Uterus (tissue), 4 donors: ENCODE results near the gene RABGAP1L. TPM values are rescaled to one million over a fixed set of nuclear protein-coding genes. Genes with fewer than 3 reads are reported as not detected.

Experiments
- DNase-seq, 2 donors: peaks; one replicate each; pipeline ENCODE4 v3.0.0-alpha.2; 2019 to 2020
- H3K27ac ChIP-seq, 2 donors: fragments of 200-600 bp; sonication (generic); 1 replicate in 1 of 2; 2 replicates in 1 of 2; pipeline ENCODE4 v1.5.1; 2016 to 2018
- H3K27me3 ChIP-seq, 2 donors: fragments of 200-600 bp; sonication (generic); one replicate each; pipeline ENCODE4 v1.5.1; 2018 to 2019; ENCODE audit warnings: control low read depth in 1 of 2
- H3K36me3 ChIP-seq, 2 donors: fragments of 200-600 bp; sonication (generic); one replicate each; pipeline ENCODE4 v1.5.1; 2019; ENCODE audit warnings: control low read depth in 1 of 2
- H3K4me1 ChIP-seq, 2 donors: fragments of 200-600 bp; sonication (generic); one replicate each; pipeline ENCODE4 v1.5.1; 2018 to 2019; ENCODE audit warnings: control low read depth in 1 of 2
- H3K4me3 ChIP-seq, 2 donors: fragments of 200-600 bp; sonication (generic); 1 replicate in 1 of 2; 2 replicates in 1 of 2; pipeline ENCODE4 v1.5.1; 2018 to 2019; ENCODE audit warnings: mild to moderate bottlenecking in 1 of 2
- H3K9me3 ChIP-seq, 2 donors: fragments of 200-600 bp; sonication (generic); one replicate each; pipeline ENCODE4 v1.5.1; 2019; ENCODE audit warnings: control low read depth in 1 of 2
- POLR2A ChIP-seq, 2 donors: fragments of 450-650 bp; IDR thresholded peaks; one replicate each; pipeline ENCODE4 v1.6.1; 2016; ENCODE audit warnings: antibody characterized with exemption in 2 of 2, mild to moderate bottlenecking in 1 of 2, moderate library complexity in 1 of 2
- intact Hi-C: fragments of 100-400 bp; cut with DNase I; formaldehyde crosslinking; loops from one replicate; pipeline ENCODE4 v1.15.1; 2023; ENCODE audit warnings: low total_unique reads
- total RNA-seq, 4 donors: library from RNA; depleted of rRNA in 3 of 4; stranded (reverse); fragments of >200 nt in 3 of 4; gene quantifications; one replicate each; pipeline versions ENCODE4 v1.1.0 to v1.2.4, GENCODE V29; 2014 to 2023
- TF ChIP-seq, protein P1 (sequence below), 4 experiments: fragments of 200-600 bp in 2 of 4; fragments of 450-650 bp in 2 of 4; sonication (generic) in 2 of 4; IDR thresholded peaks; one replicate each; pipeline ENCODE4 v1.5.1; 2016 to 2019; ENCODE audit warnings: antibody characterized with exemption in 4 of 4, mild to moderate bottlenecking in 2 of 4, moderate library complexity in 1 of 4
- donor health status: DM: yes; HTN: yes; CAD: no.

The RABGAP1L gene
- total RNA-seq, 4 donors from 2014 or later = 19.1 to 93.7 (median 35.1) TPM

GRCh38 chr1:174660476-174660875 is 501.2 kb downstream of the RABGAP1L start:
- Histone ChIP-seq H3K27ac (no peak overlapping the region), H3K4me1 (no peaks in the 10 kb centered on the region), H3K4me3 (no peak overlapping the region), H3K36me3 (no peaks in the 10 kb centered on the region), H3K27me3 (no peaks in the 10 kb centered on the region), H3K9me3 (no peaks in the 10 kb centered on the region)
- no peak for DNase-seq
- no peak for TF ChIP-seq POLR2A (IDR thresholded peaks at IDR 0.05)
- TF ChIP-seq, protein P1, sequence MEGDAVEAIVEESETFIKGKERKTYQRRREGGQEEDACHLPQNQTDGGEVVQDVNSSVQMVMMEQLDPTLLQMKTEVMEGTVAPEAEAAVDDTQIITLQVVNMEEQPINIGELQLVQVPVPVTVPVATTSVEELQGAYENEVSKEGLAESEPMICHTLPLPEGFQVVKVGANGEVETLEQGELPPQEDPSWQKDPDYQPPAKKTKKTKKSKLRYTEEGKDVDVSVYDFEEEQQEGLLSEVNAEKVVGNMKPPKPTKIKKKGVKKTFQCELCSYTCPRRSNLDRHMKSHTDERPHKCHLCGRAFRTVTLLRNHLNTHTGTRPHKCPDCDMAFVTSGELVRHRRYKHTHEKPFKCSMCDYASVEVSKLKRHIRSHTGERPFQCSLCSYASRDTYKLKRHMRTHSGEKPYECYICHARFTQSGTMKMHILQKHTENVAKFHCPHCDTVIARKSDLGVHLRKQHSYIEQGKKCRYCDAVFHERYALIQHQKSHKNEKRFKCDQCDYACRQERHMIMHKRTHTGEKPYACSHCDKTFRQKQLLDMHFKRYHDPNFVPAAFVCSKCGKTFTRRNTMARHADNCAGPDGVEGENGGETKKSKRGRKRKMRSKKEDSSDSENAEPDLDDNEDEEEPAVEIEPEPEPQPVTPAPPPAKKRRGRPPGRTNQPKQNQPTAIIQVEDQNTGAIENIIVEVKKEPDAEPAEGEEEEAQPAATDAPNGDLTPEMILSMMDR (IDR thresholded peaks at IDR 0.05) = no peak
- intact Hi-C loops = no loop called here

- intact Hi-C loops = no loop called here
- H3K27ac ChIP-seq = no peak overlapping the region
- H3K4me1 ChIP-seq = no peaks in the 10 kb centered on the region
These were observed 504.0 kb downstream of the RABGAP1L start for GRCh38 chr1:174663358-174663757.

GRCh38 chr1:174666248-174666647 is 506.9 kb downstream of the RABGAP1L start:
- intact Hi-C loops = no loop called here
- Histone ChIP-seq H3K4me1 (no peaks in the 10 kb centered on the region), H3K9me3 (peaks cover 0 to 17% of the 10 kb centered on the region in 2 donors)

More at GRCh38 chr1:174663358-174663757, 504.0 kb downstream of the RABGAP1L start:
- no peaks in the 10 kb centered on the region for H3K9me3 ChIP-seq
- no peaks in the 10 kb centered on the region for H3K36me3 ChIP-seq
- no peak for DNase-seq
- H3K27me3 ChIP-seq = no peaks in the 10 kb centered on the region
- no peak overlapping the region for H3K4me3 ChIP-seq
- no peak for TF ChIP-seq POLR2A (IDR thresholded peaks at IDR 0.05)
- TF ChIP-seq, protein P1 (IDR thresholded peaks at IDR 0.05) = no peak

GRCh38 chr1:174671826-174672225 is 512.5 kb downstream of the RABGAP1L start:
- no peak overlapping the region for H3K4me3 ChIP-seq
- H3K27me3 ChIP-seq = no peaks in the 10 kb centered on the region
- H3K9me3 ChIP-seq = peaks cover 0 to 17% of the 10 kb centered on the region in 2 donors
- no peak for DNase-seq
- no peaks in the 10 kb centered on the region for H3K36me3 ChIP-seq
- no peak overlapping the region for H3K27ac ChIP-seq
- intact Hi-C loops = no loop called here
- no peak for TF ChIP-seq POLR2A (IDR thresholded peaks at IDR 0.05)
- TF ChIP-seq, protein P1 (IDR thresholded peaks at IDR 0.05) = no peak
- no peaks in the 10 kb centered on the region for H3K4me1 ChIP-seq

More at GRCh38 chr1:174666248-174666647, 506.9 kb downstream of the RABGAP1L start:
- H3K4me3 ChIP-seq = no peak overlapping the region
- TF ChIP-seq, protein P1 (IDR thresholded peaks at IDR 0.05) = no peak
- TF ChIP-seq POLR2A (IDR thresholded peaks at IDR 0.05) = no peak
- DNase-seq = no peak
- no peaks in the 10 kb centered on the region for H3K27me3 ChIP-seq
- H3K36me3 ChIP-seq = no peaks in the 10 kb centered on the region
- H3K27ac ChIP-seq = no peak overlapping the region

- no peak overlapping the region for H3K4me3 ChIP-seq
- peaks cover 0 to 4% of the 10 kb centered on the region in 2 donors for H3K36me3 ChIP-seq
- no peak for DNase-seq
- no peaks in the 10 kb centered on the region for H3K4me1 ChIP-seq
- no peaks in the 10 kb centered on the region for H3K9me3 ChIP-seq
- H3K27me3 ChIP-seq = no peaks in the 10 kb centered on the region
- TF ChIP-seq, protein P1 (IDR thresholded peaks at IDR 0.05) = no peak
- no peak for TF ChIP-seq POLR2A (IDR thresholded peaks at IDR 0.05)
- intact Hi-C loops = no loop called here
- H3K27ac ChIP-seq = no peak overlapping the region
These were observed 517.5 kb downstream of the RABGAP1L start for GRCh38 chr1:174676856-174677255.
